ENCODE measurements around the gene HEATR5A. TPM values are rescaled to one million over a fixed set of nuclear protein-coding genes. Genes with fewer than 3 reads are reported as not detected.

Gene HEATR5A
- total and polyA plus RNA-seq, 2 experiments from 2014 or later = 23.2 to 31.7 TPM

- no peaks in the 10 kb centered on the region for H3K27me3 ChIP-seq
- no peaks in the 10 kb centered on the region for H3K9me3 ChIP-seq (ENCODE audit: low read depth)
- DNase-seq (ENCODE audit: low read depth in 1 of 2, low spot score in 1 of 2) = no peak
- H3K4me1 ChIP-seq (ENCODE audit: low read depth) = no peaks in the 10 kb centered on the region
- no peaks in the 10 kb centered on the region for H3K36me3 ChIP-seq
- TF ChIP-seq CTCF (IDR thresholded peaks at IDR 0.05; ENCODE audit: low read depth, low read length) = no peak
- no peak overlapping the region for H3K4me3 ChIP-seq
- no peak overlapping the region for H3K27ac ChIP-seq
Measured at GRCh38 chr14:31430634-31431264, 10.4 kb upstream of the HEATR5A start.

GRCh38 chr14:31429791-31430190 is 9.4 kb upstream of the HEATR5A start:
- no peak overlapping the region for H3K4me3 ChIP-seq
- no peak for DNase-seq (ENCODE audit: low read depth in 1 of 2, low spot score in 1 of 2)
- H3K36me3 ChIP-seq = no peaks in the 10 kb centered on the region
- no peak overlapping the region for H3K27ac ChIP-seq
- no peak for TF ChIP-seq CTCF (IDR thresholded peaks at IDR 0.05; ENCODE audit: low read depth, low read length)
- no peaks in the 10 kb centered on the region for H3K9me3 ChIP-seq (ENCODE audit: low read depth)
- H3K4me1 ChIP-seq (ENCODE audit: low read depth) = no peaks in the 10 kb centered on the region
- H3K27me3 ChIP-seq = no peaks in the 10 kb centered on the region

GRCh38 chr14:31428011-31428410 is 7.7 kb upstream of the HEATR5A start:
- H3K36me3 ChIP-seq = no peaks in the 10 kb centered on the region
- no peak overlapping the region for H3K4me3 ChIP-seq
- TF ChIP-seq CTCF (IDR thresholded peaks at IDR 0.05; ENCODE audit: low read depth, low read length) = no peak
- H3K4me1 ChIP-seq (ENCODE audit: low read depth) = no peaks in the 10 kb centered on the region
- no peaks in the 10 kb centered on the region for H3K27me3 ChIP-seq
- no peaks in the 10 kb centered on the region for H3K9me3 ChIP-seq (ENCODE audit: low read depth)
- H3K27ac ChIP-seq = no peak overlapping the region
- DNase-seq (ENCODE audit: low read depth in 1 of 2, low spot score in 1 of 2) = no peak

GRCh38 chr14:31426663-31427062 is 6.3 kb upstream of the HEATR5A start:
- Histone ChIP-seq H3K27ac (no peak overlapping the region), H3K36me3 (no peaks in the 10 kb centered on the region), H3K27me3 (no peaks in the 10 kb centered on the region), H3K4me3 (no peak overlapping the region), H3K9me3 (ENCODE audit: low read depth) (no peaks in the 10 kb centered on the region), H3K4me1 (ENCODE audit: low read depth) (no peaks in the 10 kb centered on the region)
- no peak for DNase-seq (ENCODE audit: low read depth in 1 of 2, low spot score in 1 of 2)
- TF ChIP-seq CTCF (IDR thresholded peaks at IDR 0.05; ENCODE audit: low read depth, low read length) = no peak

- no peak for DNase-seq (ENCODE audit: low read depth in 1 of 2, low spot score in 1 of 2)
- H3K4me3 ChIP-seq = no peak overlapping the region
- H3K9me3 ChIP-seq (ENCODE audit: low read depth) = no peaks in the 10 kb centered on the region
- H3K27me3 ChIP-seq = no peaks in the 10 kb centered on the region
- no peak overlapping the region for H3K27ac ChIP-seq
- TF ChIP-seq CTCF (IDR thresholded peaks at IDR 0.05; ENCODE audit: low read depth, low read length) = no peak
- H3K36me3 ChIP-seq = no peaks in the 10 kb centered on the region
- H3K4me1 ChIP-seq (ENCODE audit: low read depth) = no peaks in the 10 kb centered on the region
Measured at GRCh38 chr14:31425905-31426304, 5.6 kb upstream of the HEATR5A start.

Data from cardiac muscle cell (in vitro differentiated cells and primary cell).